Stimulated activated CD8-positive, alpha-beta memory T cell treated with anti-CD3 and anti-CD28 coated beads, Interleukin-15, amount 100 ng/mL, for 4 hours (primary cell): Measurements from ENCODE around the gene ATP5PB.

Source experiments
- DNase-seq, 2 donors: peaks; one replicate each; pipeline ENCODE4 v3.0.0-alpha.2; 2020; ENCODE audit warnings: low read depth in 2 of 2

Gene ATP5PB

DNA sequence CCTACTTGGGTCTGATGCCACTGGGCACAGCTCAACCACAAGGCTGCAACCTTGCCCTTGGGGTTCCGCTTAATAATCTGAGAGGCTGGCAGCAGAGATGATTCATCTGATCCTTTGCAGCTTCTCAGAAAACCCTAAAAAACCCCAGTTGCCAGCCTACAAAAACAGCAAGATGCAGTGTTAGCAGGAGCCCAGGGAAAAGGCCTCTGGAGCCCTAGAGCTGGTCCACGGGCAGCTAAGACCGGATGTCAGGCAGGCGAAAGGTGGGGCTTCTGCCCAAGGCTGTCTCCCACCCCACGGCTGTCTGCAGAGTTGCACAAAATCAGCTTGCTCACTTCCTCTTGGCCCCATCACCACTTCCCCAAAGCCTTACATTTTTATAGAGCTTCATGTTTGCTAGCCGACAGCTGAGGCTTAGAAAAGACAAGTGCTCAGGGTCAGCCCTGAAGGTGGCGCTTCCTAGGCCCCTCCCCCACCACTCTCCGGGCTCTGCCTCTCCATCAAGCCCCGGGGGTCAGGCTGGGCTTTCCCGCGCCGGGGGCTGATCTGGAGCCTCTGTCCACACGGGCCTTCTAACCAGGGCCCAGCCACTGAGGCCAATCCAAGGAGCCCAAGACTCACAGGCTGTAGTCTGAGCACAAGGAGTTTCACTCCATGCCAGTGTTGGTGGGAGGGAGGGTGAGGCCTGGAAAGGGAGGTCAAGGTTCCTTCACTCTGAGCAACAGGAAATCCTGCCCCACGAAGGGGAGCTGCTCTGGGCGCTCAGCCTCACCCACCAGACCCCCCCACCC, 58.3 kb downstream of the ATP5PB start:
- DNase-seq: peak; percentile 48 to 54

DNA sequence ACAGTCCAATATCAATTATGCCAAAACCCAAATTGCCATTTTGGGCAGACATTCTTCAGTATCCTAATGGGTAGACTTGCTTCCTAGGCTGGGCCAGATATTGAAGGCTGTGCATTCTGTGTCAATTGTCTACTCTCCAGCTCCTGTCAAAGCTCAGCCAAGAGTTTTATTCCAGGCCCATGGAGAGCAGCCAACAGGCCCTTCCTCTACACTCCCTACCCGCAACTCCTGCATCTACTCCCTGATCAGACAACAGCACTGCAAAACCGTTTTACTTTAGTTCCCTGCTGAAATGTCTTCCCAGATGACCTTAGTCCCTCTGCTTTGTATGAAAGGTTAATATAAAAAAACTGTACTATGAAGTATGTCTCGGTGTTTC, 60.7 kb downstream of the ATP5PB start:
- DNase-seq: no peak

- no peak for DNase-seq
These were observed 62.1 kb downstream of the ATP5PB start for GRCh38 chr1:111511370-111511769.
